Spinal cord (tissue), 10 donors: ENCODE results near the gene IPCEF1. TPM values are rescaled to one million over a fixed set of nuclear protein-coding genes. Genes with fewer than 3 reads are reported as not detected.
"Not testable (repeated sequence)": the region's sequence is repeated elsewhere in the genome, so short reads cannot be mapped to it uniquely, and the experiment has no call there.

ENCODE experiments used
- DNase-seq, 6 donors: peaks; one replicate each; pipeline versions ENCODE4 v3.0.0 to v3.0.0-alpha.2; 2013 to 2015; ENCODE audit warnings: low spot score in 6 of 6, low read depth in 4 of 6
- H3K27ac ChIP-seq: one replicate; pipeline ENCODE4 v1.5.1; 2013; ENCODE audit warnings: low read depth, low read length, control low read depth
- H3K27me3 ChIP-seq: one replicate; pipeline ENCODE4 v1.6.1; 2013; ENCODE audit warnings: low read length; ENCODE audit not compliant: control insufficient read depth, insufficient read depth
- H3K36me3 ChIP-seq: one replicate; pipeline ENCODE4 v1.6.1; 2013; ENCODE audit warnings: low read length; ENCODE audit not compliant: control insufficient read depth, insufficient read depth
- H3K4me1 ChIP-seq: one replicate; pipeline ENCODE4 v1.6.1; 2013; ENCODE audit warnings: low read length; ENCODE audit not compliant: control insufficient read depth, insufficient read depth
- H3K4me3 ChIP-seq: one replicate; pipeline ENCODE4 v1.5.1; 2013; ENCODE audit warnings: low read depth, low read length, control low read depth
- H3K9me3 ChIP-seq: one replicate; pipeline ENCODE4 v1.6.1; 2013; ENCODE audit warnings: low read length; ENCODE audit not compliant: control insufficient read depth, insufficient read depth
- WGBS: methylation state at CpG from one replicate; pipeline ENCODE4 v1.1.5; 2013; ENCODE audit warnings: missing lambda C conversion rate; ENCODE audit not compliant: insufficient coverage; 5-methylcytosine and 5-hydroxymethylcytosine counted together
- polyA plus RNA-seq, 2 donors: library from polyadenylated mRNA; unstranded; fragments of 120-200 nt; gene quantifications; one replicate each; pipeline ENCODE4 v1.2.1, GENCODE V29; 2013; ENCODE audit not compliant: insufficient read length in 2 of 2
- total RNA-seq, 2 donors: library from RNA; depleted of rRNA in 1 of 2; stranded (reverse); fragments of 120-200 nt in 1 of 2; fragments of >200 nt in 1 of 2; gene quantifications; one replicate each; pipeline versions ENCODE4 v1.2.3 to v1.2.4, GENCODE V29; 2013 to 2014
- donor health status: healthy.

The IPCEF1 gene
- total and polyA plus RNA-seq, 4 donors = 5.4 to 11.8 (median 8.2) TPM

GRCh38 chr6:154245506-154245905 lies 111.1 kb downstream of the IPCEF1 start:
- DNase-seq = no peak
- Histone ChIP-seq H3K4me3 (no peak overlapping the region), H3K4me1 (no peaks in the 10 kb centered on the region), H3K9me3 (no peaks in the 10 kb centered on the region), H3K27ac (no peak overlapping the region), H3K36me3 (no peaks in the 10 kb centered on the region), H3K27me3 (no peaks in the 10 kb centered on the region)
- 69% methylated on average over 5 of the region's 5 CpGs for WGBS

GRCh38 chr6:154243793-154244750 lies 112.5 kb downstream of the IPCEF1 start:
- Histone ChIP-seq H3K27me3 (no peaks in the 10 kb centered on the region), H3K27ac (no peak overlapping the region), H3K36me3 (no peaks in the 10 kb centered on the region), H3K4me1 (no peaks in the 10 kb centered on the region), H3K4me3 (no peak overlapping the region), H3K9me3 (no peaks in the 10 kb centered on the region)
- peak in 2 of 6 donors; percentile 48 to 85 for DNase-seq
- WGBS = 78% methylated on average over 2 of the region's 6 CpGs

- no peak for DNase-seq
- Histone ChIP-seq H3K4me3 (no peak overlapping the region), H3K9me3 (no peaks in the 10 kb centered on the region), H3K4me1 (no peaks in the 10 kb centered on the region), H3K27me3 (no peaks in the 10 kb centered on the region), H3K36me3 (no peaks in the 10 kb centered on the region), H3K27ac (no peak overlapping the region)
- WGBS = 94% methylated on average over 13 of the region's 13 CpGs
Measured at GRCh38 chr6:154242617-154243357, 113.8 kb downstream of the IPCEF1 start.

GRCh38 chr6:154241581-154241980 lies 115.0 kb downstream of the IPCEF1 start:
- DNase-seq = no peak
- no peak overlapping the region for H3K27ac ChIP-seq
- WGBS = 92% methylated on average over 7 of the region's 8 CpGs

GRCh38 chr6:154241061-154241460 lies 115.5 kb downstream of the IPCEF1 start:
- H3K9me3 ChIP-seq, H3K27me3 ChIP-seq, H3K36me3 ChIP-seq, H3K4me3 ChIP-seq, H3K4me1 ChIP-seq, DNase-seq, H3K27ac ChIP-seq: not testable (repeated sequence)
- 94% methylated on average over 2 of the region's 11 CpGs for WGBS

More at GRCh38 chr6:154241581-154241980, 115.0 kb downstream of the IPCEF1 start:
- H3K9me3 ChIP-seq = no peaks in the 10 kb centered on the region
- no peaks in the 10 kb centered on the region for H3K36me3 ChIP-seq
- H3K27me3 ChIP-seq = no peaks in the 10 kb centered on the region
- no peaks in the 10 kb centered on the region for H3K4me1 ChIP-seq
- H3K4me3 ChIP-seq = no peak overlapping the region

GRCh38 chr6:154239392-154239791 lies 117.2 kb downstream of the IPCEF1 start:
- H3K9me3 ChIP-seq = no peaks in the 10 kb centered on the region
- H3K36me3 ChIP-seq = no peaks in the 10 kb centered on the region
- H3K4me1 ChIP-seq = no peaks in the 10 kb centered on the region
- H3K4me3 ChIP-seq = no peak overlapping the region
- 78% methylated on average over 4 of the region's 7 CpGs for WGBS
- H3K27me3 ChIP-seq = no peaks in the 10 kb centered on the region
- H3K27ac ChIP-seq = no peak overlapping the region
- DNase-seq = no peak

GRCh38 chr6:154238831-154239230 lies 117.8 kb downstream of the IPCEF1 start:
- Histone ChIP-seq H3K27ac (no peak overlapping the region), H3K27me3 (no peaks in the 10 kb centered on the region), H3K9me3 (no peaks in the 10 kb centered on the region), H3K36me3 (no peaks in the 10 kb centered on the region), H3K4me3 (no peak overlapping the region), H3K4me1 (no peaks in the 10 kb centered on the region)
- no peak for DNase-seq
- 60% methylated on average over 1 of the region's 2 CpGs for WGBS

- H3K4me3 ChIP-seq = no peak overlapping the region
- H3K4me1 ChIP-seq = no peaks in the 10 kb centered on the region
- H3K27ac ChIP-seq = no peak overlapping the region
- no peaks in the 10 kb centered on the region for H3K9me3 ChIP-seq
- no peaks in the 10 kb centered on the region for H3K27me3 ChIP-seq
- H3K36me3 ChIP-seq = no peaks in the 10 kb centered on the region
- WGBS = no CpG with 5 or more reads among the region's 4 CpGs
- no peak for DNase-seq
Measured at GRCh38 chr6:154236646-154237301, 119.8 kb downstream of the IPCEF1 start.

GRCh38 chr6:154234019-154234772 lies 122.4 kb downstream of the IPCEF1 start:
- Histone ChIP-seq H3K4me1 (no peaks in the 10 kb centered on the region), H3K36me3 (no peaks in the 10 kb centered on the region), H3K4me3 (no peak overlapping the region), H3K27ac (no peak overlapping the region), H3K9me3 (no peaks in the 10 kb centered on the region), H3K27me3 (no peaks in the 10 kb centered on the region)
- DNase-seq = no peak
- WGBS = 100% methylated on average over 3 of the region's 4 CpGs
